Fibroblast of pulmonary artery (primary cell): Measurements from ENCODE around the gene FCSK.

Source experiments
- DNase-seq: peaks from one replicate; pipeline ENCODE4 v3.0.0-alpha.2; 2010; ENCODE audit warnings: low read depth
- H3K4me3 ChIP-seq: replicated peaks from 2 replicates; pipeline ENCODE4 v1.5.1; 2011; ENCODE audit warnings: low read depth, mild to moderate bottlenecking, control low read depth, low read length, moderate library complexity
- TF ChIP-seq, protein P1 (sequence below): IDR thresholded peaks from 2 replicates; pipeline ENCODE4 v1.5.1; 2011; ENCODE audit warnings: mild to moderate bottlenecking, control low read depth, low read length, inconsistent platforms; ENCODE audit errors: missing control alignments

Gene FCSK

DNA sequence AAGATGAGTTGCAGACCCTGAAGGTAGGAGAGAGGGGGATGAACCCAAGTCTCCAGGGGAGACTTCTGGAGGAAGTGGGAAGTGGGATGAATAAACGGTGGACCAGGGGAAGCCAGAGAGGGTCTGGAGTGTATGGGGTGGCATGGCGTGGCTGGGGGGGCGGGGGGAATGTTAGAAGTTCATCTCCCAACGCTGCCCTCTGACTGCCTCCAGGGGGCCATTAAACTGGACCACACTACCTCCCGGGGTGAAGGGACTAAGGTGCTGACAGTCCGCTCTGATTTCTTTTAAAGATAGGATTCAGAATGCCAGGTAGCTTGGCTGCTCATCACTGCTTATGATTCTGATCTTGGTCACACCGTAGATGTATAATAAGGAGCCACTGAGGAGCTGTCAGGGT is 36.7 kb upstream of the FCSK start:
- TF ChIP-seq, protein P1, sequence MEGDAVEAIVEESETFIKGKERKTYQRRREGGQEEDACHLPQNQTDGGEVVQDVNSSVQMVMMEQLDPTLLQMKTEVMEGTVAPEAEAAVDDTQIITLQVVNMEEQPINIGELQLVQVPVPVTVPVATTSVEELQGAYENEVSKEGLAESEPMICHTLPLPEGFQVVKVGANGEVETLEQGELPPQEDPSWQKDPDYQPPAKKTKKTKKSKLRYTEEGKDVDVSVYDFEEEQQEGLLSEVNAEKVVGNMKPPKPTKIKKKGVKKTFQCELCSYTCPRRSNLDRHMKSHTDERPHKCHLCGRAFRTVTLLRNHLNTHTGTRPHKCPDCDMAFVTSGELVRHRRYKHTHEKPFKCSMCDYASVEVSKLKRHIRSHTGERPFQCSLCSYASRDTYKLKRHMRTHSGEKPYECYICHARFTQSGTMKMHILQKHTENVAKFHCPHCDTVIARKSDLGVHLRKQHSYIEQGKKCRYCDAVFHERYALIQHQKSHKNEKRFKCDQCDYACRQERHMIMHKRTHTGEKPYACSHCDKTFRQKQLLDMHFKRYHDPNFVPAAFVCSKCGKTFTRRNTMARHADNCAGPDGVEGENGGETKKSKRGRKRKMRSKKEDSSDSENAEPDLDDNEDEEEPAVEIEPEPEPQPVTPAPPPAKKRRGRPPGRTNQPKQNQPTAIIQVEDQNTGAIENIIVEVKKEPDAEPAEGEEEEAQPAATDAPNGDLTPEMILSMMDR, result no peak
- no peak for DNase-seq
- no peak overlapping the region for H3K4me3 ChIP-seq

DNA sequence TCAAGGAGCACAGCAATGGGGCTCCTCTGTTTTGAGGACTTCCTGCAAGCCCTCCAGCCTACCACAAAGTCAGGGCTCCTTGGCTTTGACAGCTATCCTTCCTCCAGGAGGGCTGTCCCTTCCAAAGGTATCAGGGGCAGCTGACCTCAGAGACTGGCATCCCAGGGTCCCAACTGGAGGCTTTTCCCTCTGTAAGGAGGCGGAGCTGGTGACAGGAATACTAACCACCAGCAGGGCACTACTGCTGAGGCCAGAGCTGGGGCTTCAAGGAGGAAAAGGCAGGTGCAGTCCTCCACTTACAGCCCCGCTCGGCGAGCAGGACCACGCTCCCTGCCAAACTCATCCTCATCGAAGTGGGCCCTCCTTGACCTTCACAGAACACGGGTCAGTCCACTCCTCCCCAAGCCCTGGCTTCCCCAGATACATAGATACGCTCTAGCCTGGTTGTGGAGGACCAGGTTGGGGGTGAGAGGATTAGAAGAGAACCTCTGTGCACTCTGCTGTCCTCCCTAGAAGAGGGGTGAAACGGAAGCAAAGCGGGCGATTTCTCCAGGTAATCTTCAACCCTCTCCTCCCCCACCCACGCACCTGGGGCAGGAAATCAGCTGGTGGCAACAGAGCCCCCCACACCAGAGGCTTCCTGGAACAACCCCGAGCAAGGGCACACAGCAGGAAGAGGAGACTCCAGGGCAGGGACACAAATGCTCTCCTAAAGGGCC is 36.0 kb upstream of the FCSK start:
- no peak for DNase-seq
- TF ChIP-seq, protein P1, result no peak
- no peak overlapping the region for H3K4me3 ChIP-seq

DNA sequence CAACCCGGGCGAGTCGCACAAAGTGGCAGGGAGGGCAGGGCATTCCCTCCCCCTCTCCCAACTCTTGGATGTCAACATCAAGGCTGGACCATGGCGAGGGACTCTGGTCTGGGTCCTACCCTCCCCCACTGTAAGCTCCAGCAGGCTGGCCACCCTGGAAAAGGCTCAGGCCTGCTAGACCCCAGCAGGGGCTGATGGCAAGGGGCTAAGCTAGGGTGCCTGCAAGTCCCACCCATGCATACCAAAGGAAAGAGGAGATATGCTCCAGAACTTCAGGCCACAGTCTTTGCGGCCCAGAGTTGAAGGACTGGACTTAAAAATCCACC is 35.4 kb upstream of the FCSK start:
- DNase-seq, result no peak
- no peak overlapping the region for H3K4me3 ChIP-seq
- TF ChIP-seq, protein P1, result no peak

DNA sequence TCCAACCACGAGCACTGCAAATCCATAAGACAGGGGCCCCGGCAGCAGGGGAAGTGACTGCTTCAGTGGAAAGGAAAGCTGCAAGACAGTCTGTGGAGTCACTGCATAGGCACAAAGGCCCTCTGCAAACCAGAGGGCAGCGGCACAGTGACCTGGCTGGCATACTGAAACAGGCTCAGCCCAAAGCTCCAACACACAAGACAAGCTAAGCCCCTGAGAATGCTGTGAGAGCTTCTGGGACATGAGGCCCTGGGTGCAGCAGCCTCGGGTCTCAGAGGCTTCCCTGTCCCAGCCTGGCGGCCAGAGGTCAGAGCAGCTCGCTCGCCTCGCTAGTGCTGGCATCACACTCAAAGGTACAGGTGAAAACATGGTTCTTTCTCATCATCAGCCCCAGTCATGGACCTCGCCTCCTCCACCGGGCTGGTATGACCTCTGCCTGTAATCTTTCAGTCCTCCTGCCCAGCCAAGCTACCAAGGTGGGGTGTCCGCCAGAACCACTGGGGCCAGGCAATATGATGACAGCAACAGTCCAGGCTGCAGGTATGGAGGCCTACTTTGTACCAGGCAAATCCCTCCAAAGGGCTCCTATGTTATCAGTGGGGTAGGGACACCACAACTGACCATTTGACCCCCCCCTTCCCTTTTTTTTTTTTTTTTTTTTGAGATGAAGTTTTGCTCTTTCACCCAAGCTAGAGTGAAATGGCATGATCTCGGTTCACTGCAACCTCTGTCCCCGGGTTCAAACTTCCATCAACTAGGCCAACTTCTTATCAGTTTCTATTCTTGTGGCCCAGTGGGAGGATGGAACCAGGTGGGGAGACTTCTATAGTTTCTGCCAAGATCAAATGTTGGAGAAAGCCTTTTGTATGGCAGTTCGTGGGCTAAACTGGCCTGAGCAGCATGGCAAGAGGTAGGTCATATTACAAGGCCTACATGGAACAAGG is 34.7 kb upstream of the FCSK start:
- DNase-seq, result no peak
- TF ChIP-seq, protein P1, result no peak
- no peak overlapping the region for H3K4me3 ChIP-seq

DNA sequence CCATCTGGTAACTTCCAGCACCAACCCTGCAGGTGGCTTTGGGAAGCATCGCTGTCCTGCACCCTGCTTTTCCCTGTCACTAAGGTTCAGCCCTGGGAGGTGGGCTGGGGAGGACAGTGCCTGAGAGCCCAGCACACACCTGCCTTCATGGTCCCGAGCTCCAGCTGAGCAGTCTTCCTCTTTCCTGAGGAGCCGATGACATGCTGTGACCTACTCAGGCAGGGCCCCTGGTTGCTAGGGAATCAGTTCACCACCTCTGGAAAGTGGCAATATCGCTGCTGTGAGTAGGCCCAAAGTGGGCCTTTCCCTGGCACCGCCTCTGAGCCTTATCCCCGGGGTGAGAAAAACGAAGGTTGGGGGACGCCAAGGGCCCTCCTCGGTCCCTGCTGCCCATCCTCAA is 33.4 kb upstream of the FCSK start:
- no peak for DNase-seq
- no peak overlapping the region for H3K4me3 ChIP-seq
- TF ChIP-seq, protein P1, result no peak

DNA sequence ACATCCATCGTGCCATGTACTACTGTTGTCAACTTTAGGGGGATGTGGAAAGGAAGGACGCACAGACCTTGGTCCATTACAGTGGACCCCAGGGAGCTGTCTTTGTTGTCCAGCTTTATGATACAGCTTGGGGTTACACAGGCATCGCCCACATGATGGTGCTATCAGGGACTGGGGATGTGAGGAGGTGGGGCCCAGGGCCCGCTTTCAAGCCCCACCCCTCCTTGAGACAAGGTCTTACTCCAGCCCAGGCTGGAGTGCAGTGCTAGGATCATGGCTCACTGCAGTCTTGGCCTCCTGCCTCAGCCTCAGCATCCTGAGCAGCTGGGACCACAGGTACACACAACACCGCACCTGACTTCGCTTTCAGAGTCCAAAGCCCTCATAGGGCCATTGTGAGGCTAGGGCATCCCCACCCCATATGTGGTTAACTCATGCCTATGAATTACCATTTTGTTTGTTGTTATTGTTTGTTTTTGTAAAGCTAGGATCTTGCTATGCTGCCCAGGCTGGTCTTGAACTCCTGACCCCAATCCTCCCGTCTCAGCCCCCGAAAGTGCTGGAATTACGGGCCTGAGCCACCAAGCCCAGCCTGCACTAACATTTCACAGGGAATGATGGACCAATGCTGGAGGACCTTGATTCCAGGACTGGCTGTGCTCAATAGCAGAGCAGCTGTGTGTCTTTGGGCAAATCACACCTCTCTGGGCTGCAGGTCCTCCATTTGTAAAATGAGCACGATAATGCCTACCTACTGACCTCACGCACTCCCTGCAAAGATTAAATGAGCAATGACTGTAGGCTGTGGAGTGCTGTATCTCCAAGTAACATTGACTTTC is 32.7 kb upstream of the FCSK start:
- H3K4me3 ChIP-seq, result no peak overlapping the region
- DNase-seq, result no peak
- TF ChIP-seq, protein P1, result no peak
